Right renal pelvis (tissue), 4 donors: ENCODE measurements around the gene DBET. TPM values are rescaled to one million over a fixed set of nuclear protein-coding genes. Genes with fewer than 3 reads are reported as not detected.

ENCODE experiments used
- polyA plus RNA-seq, 4 donors: library from polyadenylated mRNA; unstranded; fragments of 120-200 nt; gene quantifications; one replicate each; pipeline ENCODE4 v1.2.1, GENCODE V29; 2013; ENCODE audit not compliant: insufficient read length in 4 of 4

Gene DBET
- polyA plus RNA-seq, 4 donors = not detected

Other genes with a start within 250 kb of the DBET start
- 10 to 100 TPM; 56.6 to 66.7 (median 59.6) TPM for gene FRG1, start 123.6 kb upstream of the DBET start, polyA plus RNA-seq
- gene FRG2, start 37.2 kb upstream of the DBET start, polyA plus RNA-seq = not detected
- gene DUX4, start 109.3 kb downstream of the DBET start, polyA plus RNA-seq = under 1 TPM in 3 of 4 donors, not detected in 1; 0.27 to 0.76 (median 0.54) TPM